GM21723 (cell line): ENCODE measurements around the gene COL9A3.

Source experiments
- ATAC-seq: cut with Tn5 transposase; IDR thresholded peaks from one replicate; pipeline ENCODE4 v1.9.1; 2021; ENCODE audit warnings: mild to moderate bottlenecking, moderate library complexity; ENCODE audit not compliant: unreplicated experiment

COL9A3 gene

GRCh38 chr20:62809530-62810428, 7.1 kb upstream of the COL9A3 start:
- no peak for ATAC-seq

- no peak for ATAC-seq
Observed at GRCh38 chr20:62811320-62811719, 5.5 kb upstream of the COL9A3 start.

- no peak for ATAC-seq
Observed at GRCh38 chr20:62811720-62812119, 5.1 kb upstream of the COL9A3 start.

- no peak for ATAC-seq
Observed at GRCh38 chr20:62812181-62812906, 4.5 kb upstream of the COL9A3 start.

- no peak for ATAC-seq
Observed at GRCh38 chr20:62812907-62813200, 4.0 kb upstream of the COL9A3 start.

- no peak for ATAC-seq
Observed at GRCh38 chr20:62813588-62813987, 3.3 kb upstream of the COL9A3 start.

GRCh38 chr20:62814060-62814708, 2.7 kb upstream of the COL9A3 start:
- ATAC-seq: no peak

- ATAC-seq: no peak
Observed at GRCh38 chr20:62814709-62815065, 2.2 kb upstream of the COL9A3 start.

GRCh38 chr20:62815066-62815991, 1.5 kb upstream of the COL9A3 start:
- no peak for ATAC-seq

- no peak for ATAC-seq
Observed at GRCh38 chr20:62816031-62816883, 593 bp upstream of the COL9A3 start.

GRCh38 chr20:62817975-62818591, 1.2 kb downstream of the COL9A3 start:
- no peak for ATAC-seq

GRCh38 chr20:62818592-62819493, 2.0 kb downstream of the COL9A3 start:
- ATAC-seq: no peak

- no peak for ATAC-seq
Observed at GRCh38 chr20:62819494-62820174, 2.8 kb downstream of the COL9A3 start.

GRCh38 chr20:62820208-62820961, 3.5 kb downstream of the COL9A3 start:
- ATAC-seq: no peak

GRCh38 chr20:62820962-62821725, 4.3 kb downstream of the COL9A3 start:
- no peak for ATAC-seq

- ATAC-seq: no peak
Observed at GRCh38 chr20:62821726-62822210, 4.9 kb downstream of the COL9A3 start.
